M059J (cell line): ENCODE data around the gene VDR. TPM values are rescaled to one million over a fixed set of nuclear protein-coding genes. Genes with fewer than 3 reads are reported as not detected.
"Not testable (repeated sequence)": the region's sequence is repeated elsewhere in the genome, so short reads cannot be mapped to it uniquely, and the experiment has no call there.

Experiments used
- DNase-seq: peaks from one replicate; pipeline ENCODE4 v3.0.0-alpha.2; 2012; ENCODE audit warnings: low read depth
- total RNA-seq: library from RNA; depleted of rRNA; stranded (reverse); fragments of >200 nt; shearing (Covaris generic); gene quantifications from 2 replicates; pipeline ENCODE4 v1.2.3, GENCODE V29; 2014

The VDR gene
- total RNA-seq, 1 experiment from 2014 or later, result 9.3 TPM

- DNase-seq, result no peak
Observed at GRCh38 chr12:47829584-47829983, 75.2 kb downstream of the VDR start.

DNA sequence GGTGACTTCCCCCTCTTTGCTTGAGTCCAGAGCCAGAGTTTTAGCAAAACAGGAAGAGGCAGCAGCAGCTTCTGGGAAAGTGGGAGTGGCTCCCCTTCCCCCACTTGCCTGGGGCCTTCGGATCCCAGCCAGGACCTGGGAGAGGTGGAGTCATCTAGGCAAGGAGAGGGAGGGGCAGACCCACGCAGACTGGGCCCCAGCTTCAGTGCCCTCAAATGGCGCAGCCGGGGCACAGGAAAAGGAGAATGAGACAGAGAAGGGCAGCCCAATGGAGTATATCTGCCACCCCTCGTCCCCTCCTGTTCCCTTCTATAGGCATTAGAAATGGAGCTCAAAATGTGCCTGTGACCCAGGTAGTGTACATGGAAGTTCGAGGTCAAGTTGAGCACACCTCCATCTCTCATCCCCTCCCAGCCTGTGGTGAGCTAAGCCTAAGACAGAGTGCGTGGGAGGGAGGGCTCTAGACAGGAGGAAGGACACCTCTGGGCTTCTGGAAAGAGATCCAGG, 75.8 kb downstream of the VDR start:
- peak; percentile 88 for DNase-seq

DNA sequence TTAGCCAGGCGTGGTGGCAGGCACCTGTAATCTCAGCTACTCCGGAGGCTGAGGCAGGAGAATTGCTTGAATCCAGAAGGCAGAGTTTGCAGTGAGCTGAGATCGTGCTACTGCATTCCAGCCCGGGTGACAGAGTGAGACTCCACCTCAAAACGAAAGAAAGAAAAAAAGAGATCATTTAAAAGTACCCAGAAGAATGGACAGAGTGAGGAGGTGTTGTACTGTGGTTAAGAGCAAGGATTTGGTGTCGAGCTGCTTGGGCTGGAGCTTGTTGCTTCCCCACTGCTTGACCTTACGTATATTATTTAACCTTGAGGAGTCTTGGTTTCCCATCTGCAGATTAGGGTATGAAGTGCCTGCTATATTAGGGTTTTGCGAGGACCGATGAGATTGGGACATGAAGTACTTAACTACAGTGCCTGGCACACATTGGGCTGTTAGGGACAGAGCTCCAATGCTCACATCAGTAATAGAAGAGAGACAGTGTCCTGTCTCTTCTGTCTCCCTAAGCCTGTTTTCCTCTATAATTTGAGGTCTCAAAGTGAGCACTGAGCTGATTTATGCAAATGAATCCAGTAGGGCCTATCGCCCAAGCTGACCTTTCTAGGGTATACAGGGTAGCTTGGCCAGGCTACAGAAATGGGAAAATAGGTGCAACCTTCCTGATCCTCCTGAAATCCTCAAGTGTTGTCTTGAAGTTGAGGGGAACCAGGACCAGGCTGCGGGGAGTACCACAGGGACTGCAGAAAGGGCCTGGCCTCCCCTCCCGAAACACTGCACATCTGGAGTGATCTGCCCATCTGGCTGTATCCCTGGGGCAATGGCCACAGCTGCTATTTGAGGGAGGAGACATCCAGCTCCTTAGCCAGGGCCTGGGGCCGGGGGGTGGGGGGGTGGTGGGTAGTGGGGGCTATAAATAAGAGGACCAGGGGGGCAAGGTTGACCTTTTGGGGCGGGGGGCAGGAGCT, 76.5 kb downstream of the VDR start:
- no peak for DNase-seq

GRCh38 chr12:47825173-47825639, 79.6 kb downstream of the VDR start:
- no peak for DNase-seq

- DNase-seq, result no peak
Observed at GRCh38 chr12:47824635-47825034, 80.2 kb downstream of the VDR start.

DNA sequence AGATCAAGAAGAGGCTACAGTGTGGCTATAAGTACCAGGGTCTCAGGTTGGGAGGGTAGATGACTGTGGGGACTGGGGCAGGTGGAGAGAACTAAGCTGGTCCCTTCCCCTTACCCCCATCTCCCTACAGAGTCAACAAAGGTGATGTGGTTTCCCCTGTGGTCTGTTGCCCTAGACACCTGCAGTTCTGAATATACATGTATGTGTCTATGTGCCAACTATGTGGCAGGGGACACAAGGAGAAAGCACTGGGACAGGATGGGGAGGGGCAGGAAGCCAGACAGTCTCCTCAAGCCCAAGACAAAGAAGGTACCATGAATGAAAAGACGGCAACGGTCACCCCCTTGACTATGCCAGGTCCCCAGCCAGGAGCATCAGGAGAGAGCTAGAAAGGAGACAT, 80.6 kb downstream of the VDR start:
- no peak for DNase-seq

- no peak for DNase-seq
Observed at GRCh38 chr12:47823422-47824086, 81.2 kb downstream of the VDR start.

DNA sequence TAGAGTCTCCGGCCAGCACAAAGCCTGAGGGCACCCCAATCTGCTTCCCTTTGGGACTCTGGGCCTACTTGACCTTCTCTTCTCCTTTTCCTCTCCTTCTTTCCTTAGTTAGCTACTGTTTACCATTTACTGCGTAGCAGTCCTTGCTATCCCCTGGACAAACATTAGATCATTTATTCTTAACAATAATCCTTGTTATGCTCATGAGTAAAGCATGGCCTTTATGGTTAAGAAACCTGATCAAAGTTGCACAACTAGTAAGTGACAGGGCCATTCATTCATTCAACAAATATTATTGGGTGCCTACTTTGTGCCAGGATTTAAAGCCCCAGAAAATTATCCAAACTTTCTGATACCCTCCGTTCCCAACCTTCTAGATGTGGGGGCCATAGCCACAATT, 81.9 kb downstream of the VDR start:
- DNase-seq, result no peak

DNA sequence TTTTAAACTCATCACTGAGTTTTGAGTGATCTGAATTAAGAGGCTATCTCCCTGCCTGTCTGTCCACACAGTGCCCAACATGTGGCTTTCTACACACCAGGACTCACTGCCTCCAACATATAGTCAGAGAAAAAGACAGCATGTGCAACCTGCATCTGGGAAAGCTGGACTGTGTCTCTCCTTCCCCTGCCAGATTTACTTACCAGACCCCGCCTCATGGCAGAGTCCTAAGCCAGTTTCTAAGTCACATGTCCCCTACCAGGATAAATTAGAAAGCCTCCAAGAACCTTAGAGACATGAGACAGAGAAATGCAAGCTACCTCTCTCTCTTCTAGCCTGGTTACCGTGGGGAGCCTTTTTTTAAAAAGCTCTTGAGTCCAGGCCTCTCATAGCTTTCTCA, 82.4 kb downstream of the VDR start:
- no peak for DNase-seq

GRCh38 chr12:47821346-47821706, 83.5 kb downstream of the VDR start:
- DNase-seq, result peak; percentile 44

GRCh38 chr12:47820631-47821345, 84.0 kb downstream of the VDR start:
- DNase-seq, result peak; percentile 97

DNA sequence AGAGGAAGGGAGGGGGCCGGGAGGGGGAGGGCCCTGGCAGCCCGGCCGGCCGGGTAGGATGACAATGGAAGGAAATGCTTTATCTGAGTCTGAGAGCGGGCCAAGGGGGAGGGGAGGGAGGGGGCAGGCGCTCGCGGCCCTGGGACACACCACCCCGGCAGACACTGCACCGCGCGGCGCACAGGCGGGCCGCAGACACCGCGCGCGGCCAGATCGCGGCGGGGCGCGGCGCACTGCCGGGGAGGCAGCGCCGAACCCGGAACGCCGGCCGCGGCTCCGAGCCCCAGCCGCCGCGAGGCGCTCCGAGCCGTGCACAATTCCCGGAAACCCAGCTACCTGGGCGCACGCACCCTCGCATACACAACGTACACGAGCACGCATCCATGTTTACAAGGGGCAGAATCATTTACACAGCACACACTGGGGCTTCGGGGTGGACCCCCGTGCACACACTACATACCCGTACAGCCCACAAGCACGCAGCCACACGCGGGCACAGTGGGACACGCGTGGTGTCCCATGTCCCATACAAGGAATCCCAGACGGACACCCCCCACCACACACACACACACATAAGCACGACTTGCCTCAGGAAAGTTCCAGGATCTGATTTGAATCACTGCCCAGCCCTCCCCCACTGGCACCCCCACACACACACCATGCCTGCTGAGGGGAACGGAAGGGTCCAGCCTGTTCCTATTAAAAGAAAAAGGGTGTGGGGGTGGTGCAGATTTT, 84.7 kb downstream of the VDR start, which contains the start of gene HDAC7:
HDAC7 (minus strand) TSS at position 8 of the 735 bp plus-strand sequence. CDS start 118 bp downstream, outside the sequence.
- peak; percentile 81 for DNase-seq

GRCh38 chr12:47819138-47819895, 85.5 kb downstream of the VDR start:
- DNase-seq, result peak; percentile 39

- peak; percentile 21 for DNase-seq
Observed at GRCh38 chr12:47818467-47819137, 86.2 kb downstream of the VDR start.

- no peak for DNase-seq
Observed at GRCh38 chr12:47818007-47818376, 86.8 kb downstream of the VDR start.

- DNase-seq, result no peak
Observed at GRCh38 chr12:47817272-47818006, 87.4 kb downstream of the VDR start.

GRCh38 chr12:47816403-47817271, 88.2 kb downstream of the VDR start:
- peak; percentile 34 for DNase-seq

- DNase-seq, result not testable (repeated sequence)
Observed at GRCh38 chr12:47815447-47815846, 89.3 kb downstream of the VDR start.
